NK-92 treated with Interleukin-12 subunit alpha and Interleukin-12 subunit beta, amount 100 ng/mL, for 24 hours (cell line): ENCODE measurements around the gene WDR31.
A peak's percentile ranks its signal among the peaks of the same experiment; 100 is the strongest.
"Not testable (repeated sequence)": the region's sequence is repeated elsewhere in the genome, so short reads cannot be mapped to it uniquely, and the experiment has no call there.

ENCODE experiments used
- DNase-seq: peaks from one replicate; lab custom pipeline; 2025; lab: John Stamatoyannopoulos, UW

Gene WDR31

DNA sequence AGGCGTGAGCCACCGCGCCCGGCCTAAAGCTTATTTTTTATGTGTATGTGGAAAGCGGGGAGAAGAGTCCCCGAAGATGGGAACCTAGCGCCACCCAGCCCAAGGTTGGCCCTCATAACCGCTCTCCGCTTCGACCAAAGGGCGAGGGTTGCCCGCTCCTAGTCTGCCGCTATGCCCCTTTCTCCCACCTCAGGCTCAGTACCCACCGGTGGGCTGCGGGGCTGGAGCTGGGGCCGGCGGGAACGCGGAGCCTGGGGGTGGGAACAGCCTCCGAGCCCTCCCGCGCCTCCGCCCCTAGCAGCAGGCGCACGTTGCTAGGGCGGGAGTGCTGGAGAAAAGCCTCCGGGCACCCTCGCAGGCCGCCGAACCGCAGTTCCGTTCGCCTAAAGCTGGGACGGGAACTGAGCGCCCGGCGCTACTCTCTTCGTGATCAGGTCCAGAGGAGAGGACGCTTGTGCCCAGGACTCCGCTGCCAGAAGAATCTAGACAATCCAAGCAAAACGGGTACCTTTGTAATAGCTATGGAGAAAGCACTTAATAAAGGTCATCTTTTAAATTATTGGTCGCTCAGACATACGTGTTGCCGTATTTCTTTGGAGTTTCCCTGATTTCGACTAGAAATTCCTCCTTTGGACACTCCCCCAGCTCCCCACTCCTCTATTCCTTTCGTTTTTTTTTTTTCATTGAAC lies at the start of gene WDR31:
Gene WDR31 (minus strand): TSS at position 265 of the 689 bp plus-strand sequence. CDS start 8,253 bp downstream, outside the sequence.
- peak; percentile 62 for DNase-seq

DNA sequence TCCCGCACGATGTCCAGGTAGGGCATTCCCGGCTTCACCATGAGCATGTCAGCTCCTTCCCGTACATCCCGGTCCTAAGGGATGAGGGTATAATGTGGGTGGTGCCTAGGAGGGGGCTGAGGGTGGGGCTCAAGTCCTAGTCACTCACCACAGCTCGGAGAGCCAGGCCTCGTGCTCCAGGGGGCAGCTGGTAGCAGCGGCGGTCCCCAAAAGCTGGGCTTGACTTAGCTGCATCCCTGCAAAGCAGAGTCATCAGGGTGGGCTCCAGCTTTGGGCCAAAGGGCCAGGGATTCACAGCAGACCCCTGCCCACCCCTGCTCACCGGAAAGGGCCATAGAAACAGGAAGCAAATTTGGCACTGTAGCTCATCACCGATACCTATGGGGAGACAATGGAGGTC lies 49.4 kb upstream of the WDR31 start:
- DNase-seq = no peak

DNA sequence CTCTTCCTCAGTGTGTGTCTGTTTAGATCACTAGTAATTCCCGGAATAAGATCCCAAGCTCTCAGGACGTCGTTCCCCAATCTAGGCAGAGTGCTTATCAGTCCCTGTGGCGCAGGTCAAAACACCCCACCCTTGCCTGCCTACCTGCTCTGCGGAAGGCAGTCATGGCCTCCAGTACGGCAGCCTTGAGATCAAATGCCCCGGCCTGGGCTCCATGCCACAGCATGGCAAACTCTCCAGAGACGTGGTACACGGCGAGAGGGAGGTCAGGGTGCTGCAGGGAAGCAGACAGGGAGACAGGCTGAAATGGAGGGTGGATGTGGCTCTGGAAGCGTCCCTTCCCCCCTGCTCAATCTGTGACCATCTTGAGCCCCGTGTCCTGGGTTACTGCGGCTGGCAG lies 48.8 kb upstream of the WDR31 start:
- no peak for DNase-seq

DNA sequence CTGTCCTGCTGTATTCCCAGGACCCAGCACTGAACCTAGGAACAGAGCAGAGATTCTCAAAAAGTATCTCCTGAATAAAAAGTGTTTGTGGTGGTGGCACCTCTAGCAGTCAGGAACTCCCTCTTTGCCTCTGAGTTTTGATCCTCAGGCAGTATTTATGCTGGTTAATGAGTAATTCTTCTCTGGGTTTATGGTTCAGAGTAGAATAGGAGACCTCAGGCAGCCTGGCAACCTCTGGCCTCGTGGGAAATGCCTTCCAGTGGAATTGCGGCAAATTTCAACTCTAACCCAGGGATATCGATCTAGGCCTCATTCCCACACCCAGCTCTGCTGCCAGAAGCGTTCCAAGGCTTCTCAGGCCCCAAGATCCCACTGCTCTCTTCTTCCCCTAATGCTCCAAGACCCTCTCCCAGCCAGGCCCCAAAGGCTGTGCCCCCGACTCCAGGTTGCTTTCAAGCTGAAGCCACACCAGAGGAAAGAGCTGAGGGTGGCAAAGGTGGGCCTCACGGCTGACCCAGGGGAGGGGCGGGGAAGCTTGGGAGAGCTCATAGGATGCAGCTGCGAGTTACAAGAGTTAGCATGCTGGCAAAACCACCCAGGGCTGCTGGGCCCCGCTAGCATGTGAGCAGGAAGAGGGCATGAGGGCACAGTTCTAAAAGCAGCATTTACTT lies 47.6 kb upstream of the WDR31 start:
- DNase-seq = no peak

DNA sequence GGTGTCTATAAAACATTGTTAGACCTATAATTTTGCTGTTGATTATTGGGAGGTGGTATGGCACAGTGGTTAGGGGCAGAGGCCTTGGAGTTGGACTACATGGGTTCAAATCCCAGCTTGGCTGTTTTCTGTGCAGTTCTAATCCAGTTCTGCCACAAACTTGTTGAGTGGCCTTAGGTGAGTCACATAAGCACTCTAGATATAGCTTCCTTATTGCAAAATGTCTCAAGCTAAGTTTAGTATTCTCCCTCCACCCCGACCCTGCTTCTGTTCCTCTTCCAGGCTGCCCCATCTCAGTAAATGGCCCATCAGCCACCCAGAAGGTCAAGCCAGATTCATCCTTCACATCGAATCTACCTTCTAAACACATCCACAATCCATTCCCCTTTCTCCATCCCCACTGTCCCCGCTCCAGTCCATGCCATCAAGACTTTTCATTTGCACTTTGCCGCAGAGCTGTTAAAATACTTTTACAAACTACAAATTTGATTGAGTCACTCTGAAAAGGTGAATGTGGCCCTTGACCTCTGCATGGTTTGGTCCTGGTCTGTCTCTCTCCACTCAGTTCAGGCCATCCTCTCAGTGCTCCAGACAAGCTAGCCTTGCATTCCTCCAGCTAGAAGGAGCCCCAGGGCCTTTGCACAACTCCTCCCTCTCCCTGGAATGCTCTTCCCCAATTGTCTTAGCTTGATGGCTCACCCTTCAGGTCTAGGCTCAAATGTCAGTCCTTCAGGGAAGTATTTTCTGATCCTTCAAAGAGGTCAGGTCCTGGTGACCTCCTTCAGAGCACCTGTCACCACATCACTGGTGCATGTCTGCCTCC lies 46.7 kb upstream of the WDR31 start:
- no peak for DNase-seq

DNA sequence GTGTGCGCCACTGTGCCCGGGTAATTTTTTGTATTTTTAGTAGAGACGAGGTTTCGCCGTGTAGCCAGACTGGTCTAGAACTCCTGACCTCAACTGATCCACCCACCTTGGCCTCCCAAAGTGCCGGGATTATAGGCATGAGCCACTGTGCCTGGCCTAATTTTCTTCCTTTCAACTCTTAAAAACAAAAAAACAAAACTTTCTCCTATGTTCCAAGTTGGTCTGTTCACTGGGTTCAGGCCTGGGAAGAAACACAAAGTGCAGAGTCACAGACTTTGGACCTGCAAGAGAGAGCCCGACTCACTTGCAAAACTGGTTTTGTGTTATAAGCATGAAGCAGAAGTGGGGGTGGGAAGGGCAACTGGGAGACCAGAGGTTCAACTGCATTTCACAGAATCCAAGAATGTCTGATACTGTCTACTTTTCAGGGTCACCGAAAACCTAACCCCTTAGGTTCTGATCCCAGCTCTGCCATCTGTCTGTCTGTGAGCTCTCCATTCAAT lies 41.9 kb upstream of the WDR31 start:
- DNase-seq = no peak

DNA sequence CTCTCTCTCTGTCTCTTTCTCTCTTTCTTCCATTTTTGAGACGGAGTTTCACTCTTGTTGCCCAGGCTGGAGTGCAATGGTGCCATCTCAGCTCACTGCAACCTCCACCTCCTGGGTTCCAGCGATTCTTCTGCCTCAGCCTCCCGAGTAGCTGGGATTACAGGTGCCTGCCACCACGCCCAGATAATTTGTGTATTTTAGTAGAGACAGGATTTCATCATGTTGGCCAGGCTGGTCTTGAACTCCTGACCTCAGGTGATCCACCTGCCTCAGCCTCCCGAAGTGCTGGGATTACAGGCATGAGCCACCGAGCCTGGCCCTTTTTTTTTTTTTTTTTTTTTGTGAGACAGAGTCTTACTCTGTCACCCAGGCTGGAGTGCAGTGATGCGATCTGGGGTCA lies 41.4 kb upstream of the WDR31 start:
- DNase-seq = not testable (repeated sequence)

DNA sequence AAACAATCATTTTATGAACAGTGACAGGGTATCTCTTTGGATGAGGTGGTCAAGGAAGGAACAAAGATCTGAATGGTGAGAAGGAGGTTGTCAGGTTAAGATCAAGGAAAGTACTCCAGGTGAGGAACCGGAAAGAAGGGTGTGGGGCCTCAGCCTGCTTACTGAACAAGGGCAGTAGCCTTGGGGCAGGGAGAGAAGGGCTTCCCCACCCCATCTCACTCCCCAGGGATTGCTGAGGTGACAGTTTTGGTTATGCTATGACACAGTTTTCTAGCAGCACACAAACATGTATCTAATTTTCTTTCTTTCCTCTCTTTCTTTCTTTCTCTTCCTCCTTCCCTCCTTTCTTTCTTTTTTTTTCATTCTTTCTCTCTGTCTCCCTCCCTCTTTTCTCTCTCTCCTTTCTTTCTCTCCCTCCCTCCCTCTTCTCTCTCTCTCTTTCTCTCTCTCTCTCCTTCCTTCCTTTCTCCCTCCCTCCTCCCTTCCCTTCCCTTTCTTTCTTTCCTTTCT lies 40.8 kb upstream of the WDR31 start:
- DNase-seq = no peak

DNA sequence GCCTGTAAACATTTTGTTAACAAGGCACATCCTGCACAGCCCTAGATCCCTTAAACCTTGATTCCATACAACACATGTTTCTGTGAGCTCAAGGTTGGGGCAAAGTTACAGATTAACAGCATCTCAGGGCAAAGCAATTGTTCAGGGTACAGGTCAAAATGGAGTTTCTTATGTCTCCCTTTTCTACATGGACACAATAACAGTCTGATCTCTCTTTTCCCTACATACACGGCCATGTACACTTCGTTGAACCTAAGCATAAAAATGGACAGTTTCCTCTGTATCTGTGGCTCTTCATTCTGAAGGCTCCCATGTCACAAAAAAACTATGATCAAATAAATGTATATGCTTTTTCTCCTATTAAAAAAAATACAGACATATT lies 39.7 kb upstream of the WDR31 start:
- DNase-seq = not testable (repeated sequence)

DNA sequence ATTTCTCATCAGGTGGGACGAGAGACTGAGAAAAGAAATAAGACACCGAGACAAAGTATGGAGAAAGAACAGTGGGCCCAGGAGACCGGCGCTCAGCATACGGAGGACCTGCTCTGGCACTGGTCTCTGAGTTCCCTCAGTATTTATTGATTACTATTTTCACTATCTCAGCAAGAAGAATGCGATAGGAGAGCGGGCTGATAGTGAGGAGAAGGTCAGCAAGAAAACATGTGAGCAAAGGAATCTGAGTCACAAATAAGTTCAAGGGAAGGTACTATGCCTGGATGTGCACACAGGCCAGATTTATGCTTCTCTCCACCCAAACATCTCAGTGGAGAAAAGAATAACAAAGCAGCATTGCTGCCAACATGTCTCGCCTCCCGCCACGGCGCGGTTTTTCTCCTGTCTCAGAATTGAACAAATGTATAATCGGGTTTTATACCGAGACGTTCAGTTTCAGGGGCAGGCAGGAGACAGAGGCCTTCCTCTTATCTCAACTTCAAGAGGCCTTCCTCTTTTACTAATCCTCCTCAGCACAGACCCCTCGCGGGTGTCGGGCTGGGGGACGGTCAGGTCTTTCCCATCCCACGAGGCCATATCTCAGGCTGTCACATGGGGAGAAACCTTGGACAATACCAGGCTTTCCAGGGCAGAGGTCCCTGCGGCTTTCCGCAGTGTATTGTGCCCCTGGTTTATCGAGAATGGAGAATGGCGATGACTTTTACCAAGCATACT lies 39.2 kb upstream of the WDR31 start:
- DNase-seq = not testable (repeated sequence)

DNA sequence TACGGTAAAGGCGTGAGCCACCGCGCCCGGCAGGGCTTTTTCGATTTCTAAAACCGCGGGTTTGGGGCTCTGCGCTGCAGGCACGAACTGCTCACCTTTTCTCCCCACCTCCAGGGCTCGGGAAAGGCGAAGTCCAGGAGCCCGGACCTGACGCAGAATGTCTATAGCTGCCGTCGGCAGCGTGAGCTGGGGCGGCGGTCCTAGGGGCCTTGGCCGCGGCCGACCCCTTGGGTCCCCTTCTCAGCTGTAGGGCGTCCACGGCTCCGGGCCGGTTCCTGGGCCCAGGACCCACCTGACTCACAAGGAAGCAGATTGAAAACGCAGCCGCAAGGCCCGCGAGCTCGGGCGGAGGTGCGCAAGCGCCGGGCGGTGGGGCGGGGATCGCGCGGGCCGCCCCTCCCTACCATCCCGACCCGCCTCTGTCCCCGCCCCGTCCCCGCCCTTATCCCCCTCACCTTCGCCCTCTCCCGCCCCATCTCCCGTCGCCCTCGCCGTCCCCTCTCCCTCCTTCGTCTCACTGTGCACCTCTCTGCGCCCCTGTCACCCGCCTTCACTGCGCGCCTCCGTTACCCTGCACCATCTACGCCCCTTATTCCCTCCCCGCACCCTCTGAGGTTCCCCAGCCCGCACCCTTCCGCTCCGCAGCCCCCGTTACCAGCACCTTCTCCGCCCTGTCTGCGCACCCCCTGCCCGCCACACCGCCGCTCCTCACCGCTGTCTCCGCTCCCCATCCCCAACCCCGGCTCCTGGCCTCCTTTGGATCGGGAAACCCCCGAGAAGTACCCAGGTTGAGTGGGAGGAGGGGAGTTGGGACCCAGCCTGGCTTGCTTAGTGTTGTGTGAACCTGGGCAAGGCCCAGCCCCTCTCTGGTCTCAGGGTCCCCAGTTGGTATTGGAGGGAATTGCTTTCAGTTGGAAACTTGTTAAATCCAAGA lies 36.8 kb upstream of the WDR31 start, which contains the start of gene HDHD3:
Gene HDHD3 (minus strand): TSS at position 353 of the 934 bp plus-strand sequence. CDS start 2,632 bp downstream, outside the sequence.
- DNase-seq = no peak

DNA sequence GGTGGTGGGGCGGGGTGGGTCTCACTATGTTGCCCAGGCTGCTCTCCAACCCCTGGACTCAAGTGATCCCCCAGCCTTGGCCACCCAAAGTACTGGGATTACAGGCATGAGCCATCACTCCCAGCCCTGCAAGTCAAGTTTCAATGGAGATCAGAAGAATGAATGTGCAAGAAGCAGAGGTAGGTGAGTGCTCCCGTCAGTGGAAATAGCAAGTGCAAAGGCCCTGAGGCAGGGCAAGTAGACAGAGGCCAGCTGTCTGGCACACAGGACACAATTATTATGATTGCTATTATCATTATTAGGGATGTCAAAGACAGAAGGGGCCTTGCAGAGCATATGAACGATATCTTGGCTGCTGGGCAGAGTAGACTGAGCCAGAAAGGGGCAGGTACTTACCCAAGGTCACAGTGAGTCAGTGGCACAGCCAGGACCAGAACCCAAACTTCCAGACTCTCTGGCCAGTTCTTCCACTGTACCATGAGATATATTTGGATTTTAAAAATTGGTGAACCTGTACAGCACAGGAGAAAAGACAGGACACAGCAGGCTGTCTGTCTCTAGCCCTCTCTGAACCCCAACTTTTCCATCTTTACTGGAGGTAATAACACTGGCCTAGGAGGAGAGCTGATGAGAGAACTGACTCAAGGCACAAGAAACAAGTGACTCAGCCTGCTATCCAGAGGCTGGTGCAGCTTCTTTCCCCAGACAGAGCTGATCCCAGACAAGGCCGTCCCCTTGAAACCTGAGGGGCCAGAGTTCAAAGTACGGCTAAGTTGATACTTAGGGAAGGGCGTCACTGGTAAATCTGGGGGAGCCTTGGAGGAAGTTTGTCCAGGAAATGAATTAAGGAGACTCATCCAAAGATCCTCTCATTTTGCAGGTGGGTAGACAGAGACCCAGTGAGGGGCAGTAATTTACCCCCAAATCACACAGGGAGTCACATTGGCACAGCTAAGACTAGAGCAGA lies 35.3 kb upstream of the WDR31 start:
- DNase-seq = no peak

DNA sequence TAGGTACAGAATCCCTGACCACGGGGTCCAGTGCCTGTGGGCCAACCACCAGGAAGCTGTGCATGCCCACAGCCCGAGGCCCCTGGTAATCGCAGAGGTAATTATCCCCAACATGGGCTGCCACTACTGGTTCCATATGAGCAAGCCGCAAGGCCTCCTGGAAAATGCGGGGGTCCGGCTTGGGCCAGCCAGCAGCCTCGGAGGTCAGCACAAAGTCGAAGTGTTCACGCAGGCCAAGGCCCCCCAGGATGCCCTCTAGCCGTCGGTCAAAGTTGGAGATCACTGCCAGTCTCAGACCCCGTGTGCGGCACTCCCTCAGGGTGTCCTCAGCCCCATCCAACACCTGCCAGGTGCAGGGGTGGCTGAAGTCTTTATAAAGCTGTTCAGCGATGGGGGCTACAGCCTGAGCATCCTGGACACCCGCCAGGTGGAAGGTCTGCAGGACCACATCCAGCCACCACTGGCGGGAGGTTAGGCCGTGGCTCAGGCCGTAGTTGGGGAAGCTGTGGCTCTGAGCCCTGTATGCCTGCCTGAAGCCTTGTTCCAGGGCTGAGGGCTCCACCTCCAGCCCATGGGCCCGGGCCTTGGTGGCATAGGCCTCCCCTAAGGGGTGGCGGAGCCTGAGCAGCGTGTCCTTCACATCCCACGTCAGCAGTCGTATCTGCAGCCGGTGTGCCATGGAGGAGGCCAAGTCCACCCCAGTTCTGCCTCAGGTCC lies 33.8 kb upstream of the WDR31 start:
- DNase-seq = no peak

DNA sequence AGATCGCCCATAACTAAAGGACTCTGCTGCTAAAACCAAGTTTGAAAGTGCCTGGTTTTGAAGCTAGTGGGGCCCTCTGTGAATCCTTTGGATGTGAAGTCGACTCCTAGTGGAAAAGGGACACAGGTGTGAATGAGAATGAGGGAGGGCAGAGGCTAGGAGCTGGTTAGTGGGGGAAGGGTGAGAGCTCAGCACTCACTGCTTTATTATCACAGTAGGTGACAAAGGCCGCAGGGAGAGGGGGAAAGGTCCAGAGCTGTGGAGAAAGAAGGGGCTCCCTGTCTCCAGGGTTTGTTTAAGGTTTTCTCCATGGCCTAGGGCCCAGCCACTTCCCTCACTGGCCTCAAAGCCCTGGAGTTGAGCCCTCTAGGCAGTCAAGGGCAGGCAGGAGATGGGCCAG lies 33.2 kb upstream of the WDR31 start:
- no peak for DNase-seq

DNA sequence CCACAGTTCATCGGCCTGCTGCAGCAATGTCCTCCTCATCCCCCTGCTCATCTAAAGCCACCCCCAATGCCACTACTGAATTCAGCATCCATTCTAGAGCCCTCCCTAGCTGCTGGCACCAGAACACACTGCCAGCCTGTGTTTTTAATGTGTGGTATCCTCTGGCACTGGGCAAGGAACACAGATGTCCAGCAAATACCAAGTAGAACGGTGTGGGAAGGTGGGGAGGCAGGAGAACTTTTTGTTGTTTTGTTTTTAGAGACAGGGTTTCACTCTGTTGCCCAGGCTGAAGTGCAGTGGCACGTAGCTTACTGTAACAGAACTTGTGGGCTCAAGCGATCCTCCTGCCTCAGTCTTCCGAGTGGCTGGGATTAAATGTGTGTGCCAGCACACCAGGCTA lies 32.0 kb upstream of the WDR31 start:
- DNase-seq = no peak

DNA sequence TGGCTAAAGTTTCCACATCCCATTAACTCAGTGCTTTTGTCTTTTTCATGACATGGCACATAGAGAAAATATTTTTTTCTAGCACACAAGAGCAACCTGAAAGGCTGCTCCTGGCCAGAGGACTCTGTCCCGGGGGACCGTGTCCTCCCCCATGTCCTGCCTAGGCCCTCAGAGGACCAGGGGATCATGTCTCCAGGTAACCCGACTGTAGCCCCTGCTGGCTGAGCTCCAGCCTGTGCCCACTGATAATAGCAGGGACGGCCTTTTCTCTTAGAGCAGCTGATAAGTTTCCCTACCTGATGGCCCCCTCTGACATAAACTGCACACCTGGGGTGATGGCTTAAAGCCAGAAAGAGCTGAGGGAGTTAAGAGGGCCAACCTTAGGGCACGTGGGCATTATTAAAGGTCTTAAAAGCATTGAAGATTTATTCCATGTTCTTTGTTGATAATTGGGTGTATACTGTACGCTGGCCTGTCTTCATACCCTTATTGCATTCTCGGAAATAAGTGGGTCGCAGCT lies 30.8 kb upstream of the WDR31 start:
- DNase-seq = no peak

DNA sequence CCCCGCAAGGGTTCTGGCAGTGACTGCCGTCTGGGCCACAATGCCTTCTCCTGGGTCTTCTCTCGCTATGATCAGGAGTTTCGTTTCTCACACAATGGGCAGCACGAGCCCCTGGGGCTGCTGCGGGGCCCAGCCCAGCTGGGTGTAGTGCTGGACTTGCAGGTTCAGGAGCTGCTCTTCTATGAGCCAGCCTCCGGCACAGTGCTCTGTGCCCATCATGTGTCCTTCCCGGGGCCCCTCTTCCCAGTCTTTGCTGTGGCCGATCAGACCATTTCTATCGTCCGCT lies 29.7 kb upstream of the WDR31 start:
- DNase-seq = no peak

DNA sequence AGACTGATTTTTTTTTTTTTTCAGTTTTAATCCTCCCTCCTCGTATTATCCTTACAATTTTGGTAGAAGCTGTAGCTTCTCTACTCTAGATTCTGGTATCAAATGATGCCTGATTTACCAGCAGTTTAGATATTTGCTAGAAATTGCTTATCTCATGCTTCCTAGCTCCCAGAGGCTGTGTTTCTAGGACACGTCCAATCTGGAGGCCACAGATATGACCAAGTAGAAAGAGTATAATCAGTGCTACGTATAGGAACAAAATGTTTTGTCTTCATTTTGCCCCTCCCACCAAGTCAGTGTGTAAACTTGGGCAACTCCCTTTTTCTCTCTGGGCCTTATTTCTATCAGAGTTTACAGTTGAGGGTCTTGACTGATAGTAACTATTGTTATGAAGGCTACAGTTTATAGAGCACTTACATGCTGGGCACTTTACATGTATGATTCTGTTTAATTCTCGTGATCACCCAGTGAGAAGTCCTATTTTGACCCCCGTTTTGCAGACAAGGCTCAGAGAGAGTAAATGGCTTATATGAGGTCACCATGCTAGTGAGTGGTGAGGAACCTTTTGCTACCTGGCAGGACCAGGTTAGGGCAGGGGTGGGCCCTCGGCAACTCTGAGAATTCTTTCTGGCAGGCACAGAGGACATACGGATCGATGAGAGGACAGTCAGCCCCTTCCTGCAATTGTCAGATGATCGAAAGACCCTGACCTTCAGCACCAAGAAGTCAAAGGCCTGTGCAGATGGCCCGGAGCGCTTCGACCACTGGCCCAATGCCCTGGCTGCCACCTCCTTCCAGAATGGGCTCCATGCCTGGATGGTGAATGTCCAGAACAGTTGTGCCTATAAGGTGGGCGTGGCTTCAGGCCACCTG lies 29.1 kb upstream of the WDR31 start:
- DNase-seq = no peak
